GM19438 (cell line): ENCODE measurements around the gene GLB1L3.
"Not testable (repeated sequence)": the region's sequence is repeated elsewhere in the genome, so short reads cannot be mapped to it uniquely, and the experiment has no call there.

Source experiments
- ATAC-seq: cut with Tn5 transposase; IDR thresholded peaks from one replicate; pipeline ENCODE4 v1.9.1; 2021; ENCODE audit warnings: low read depth; ENCODE audit not compliant: unreplicated experiment

Gene GLB1L3

GRCh38 chr11:134273317-134273712 is 2.9 kb upstream of the GLB1L3 start:
- no peak for ATAC-seq

DNA sequence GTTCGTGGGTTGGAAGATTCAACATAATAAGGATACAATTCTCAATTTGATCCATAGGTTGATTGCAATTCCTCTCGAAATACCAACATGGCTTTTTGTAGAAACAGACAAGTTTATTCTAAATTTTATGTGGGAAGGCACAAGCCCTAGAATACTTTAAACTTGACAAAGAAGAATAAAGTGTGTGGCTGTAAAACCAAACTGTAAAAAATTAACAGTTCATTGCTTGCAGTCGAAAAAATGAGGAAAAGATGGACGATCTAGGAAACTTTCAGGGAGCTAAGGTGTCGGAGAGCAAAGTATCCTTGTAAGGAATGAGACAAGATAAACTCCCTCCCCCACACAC is 1.0 kb upstream of the GLB1L3 start:
- ATAC-seq: no peak

DNA sequence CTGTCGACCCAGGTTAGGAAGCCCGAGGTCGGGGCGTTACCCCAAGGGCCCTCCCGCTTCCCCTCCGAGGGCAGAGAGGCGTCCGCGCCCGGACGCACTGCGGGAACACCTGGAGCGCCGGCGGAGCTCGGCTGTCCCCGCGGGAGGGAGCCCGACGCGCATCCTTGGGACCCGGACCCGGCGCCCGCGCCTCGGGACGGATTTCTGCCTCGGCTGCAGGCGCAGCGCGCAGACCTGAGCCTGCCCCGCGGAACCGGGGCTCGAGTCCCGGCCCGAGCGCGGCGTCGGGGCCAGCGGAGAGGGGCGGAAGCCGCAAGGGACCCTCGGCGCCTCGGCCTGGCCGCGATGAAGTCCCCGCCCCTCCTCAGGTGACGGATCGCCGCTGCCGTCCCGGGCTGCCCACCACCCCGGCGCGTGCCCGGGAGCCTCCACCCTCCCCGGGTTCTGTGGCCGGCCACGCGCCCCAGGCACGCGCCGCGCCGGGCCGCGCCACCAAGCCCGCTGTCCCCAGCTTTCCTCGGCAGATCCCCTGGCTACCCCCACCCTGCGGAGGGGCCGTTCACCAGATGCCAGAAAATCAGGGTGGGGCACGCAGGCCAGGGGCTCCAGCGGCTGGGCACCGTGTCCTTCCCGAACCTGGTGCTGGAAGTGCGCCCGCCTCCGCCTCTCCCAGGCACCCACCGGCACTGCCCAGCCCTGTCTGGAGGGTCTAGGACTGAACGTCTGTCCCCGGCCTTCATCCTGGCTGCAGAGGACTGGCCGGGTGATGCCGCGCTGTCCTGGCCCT is 410 bp downstream of the GLB1L3 start:
- peak; percentile 25 for ATAC-seq

- ATAC-seq: no peak
Measured at GRCh38 chr11:134277183-134278001, 1.2 kb downstream of the GLB1L3 start.

DNA sequence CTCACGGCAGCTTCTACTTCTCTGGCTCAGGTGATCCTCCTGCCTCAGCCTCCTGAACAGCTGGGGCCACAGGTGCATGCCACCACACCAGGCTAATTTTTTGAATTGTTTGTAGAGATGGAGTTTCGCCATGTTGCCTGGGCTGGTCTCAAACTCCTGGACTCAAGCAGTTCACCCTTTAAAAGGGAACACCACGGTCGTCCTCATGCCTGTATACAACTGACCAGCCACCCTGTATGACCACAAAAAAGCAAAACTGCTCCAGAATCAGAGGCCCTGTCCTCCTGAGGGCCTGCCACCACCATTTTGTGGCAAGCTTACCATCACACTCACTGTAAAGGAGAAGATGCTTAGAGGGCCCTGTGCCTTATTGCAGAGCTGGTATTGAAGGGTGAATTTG is 2.2 kb downstream of the GLB1L3 start:
- no peak for ATAC-seq

- ATAC-seq: not testable (repeated sequence)
Measured at GRCh38 chr11:134281635-134282034, 5.5 kb downstream of the GLB1L3 start.

DNA sequence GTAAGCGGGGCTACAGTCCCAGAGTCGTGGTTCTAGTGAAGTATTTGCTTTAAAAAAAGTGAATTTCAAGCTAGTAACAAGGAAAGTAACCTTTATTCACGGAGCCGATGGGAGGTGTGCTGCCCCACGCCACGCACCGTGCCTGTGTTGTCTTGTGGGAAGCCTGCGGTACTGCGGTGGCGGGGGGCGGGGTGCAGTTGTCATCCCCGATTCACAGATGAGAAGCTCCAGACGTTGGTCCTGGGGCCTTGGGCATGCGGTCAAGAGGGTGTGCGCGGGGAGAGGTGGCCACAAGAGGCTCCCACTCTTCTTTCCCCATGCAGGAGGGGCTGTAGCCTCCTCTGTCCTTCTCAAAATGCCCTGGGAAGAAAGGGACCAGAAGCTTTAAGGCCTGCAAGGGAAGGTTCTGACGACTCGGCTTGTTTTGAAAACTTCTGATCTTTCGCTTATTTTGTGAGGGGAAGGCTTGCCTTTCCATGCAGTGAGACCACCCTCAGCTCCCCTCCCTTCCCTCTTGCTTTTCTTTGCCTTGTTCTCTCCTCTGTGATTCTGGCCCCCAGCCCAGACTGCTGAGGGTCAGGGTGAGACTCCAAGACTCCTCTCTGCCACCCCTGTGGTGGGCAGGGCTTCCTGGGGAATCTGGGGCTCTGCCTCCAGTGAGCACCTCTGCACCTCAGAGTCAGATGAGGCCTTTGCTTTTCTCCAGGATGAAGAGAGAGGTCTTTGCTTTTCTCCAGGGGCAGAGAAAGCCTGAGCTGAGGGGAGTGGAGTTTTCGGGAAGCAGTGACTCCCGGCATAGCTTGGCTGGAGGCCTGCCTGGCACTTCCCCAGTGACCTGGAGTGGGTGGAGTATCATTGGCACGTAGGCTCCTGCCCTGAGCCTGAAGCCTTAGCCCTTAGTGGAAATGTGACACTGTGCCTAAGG is 6.2 kb downstream of the GLB1L3 start:
- no peak for ATAC-seq

GRCh38 chr11:134283461-134284230 is 7.5 kb downstream of the GLB1L3 start:
- no peak for ATAC-seq

GRCh38 chr11:134284349-134284748 is 8.2 kb downstream of the GLB1L3 start:
- ATAC-seq: not testable (repeated sequence)

DNA sequence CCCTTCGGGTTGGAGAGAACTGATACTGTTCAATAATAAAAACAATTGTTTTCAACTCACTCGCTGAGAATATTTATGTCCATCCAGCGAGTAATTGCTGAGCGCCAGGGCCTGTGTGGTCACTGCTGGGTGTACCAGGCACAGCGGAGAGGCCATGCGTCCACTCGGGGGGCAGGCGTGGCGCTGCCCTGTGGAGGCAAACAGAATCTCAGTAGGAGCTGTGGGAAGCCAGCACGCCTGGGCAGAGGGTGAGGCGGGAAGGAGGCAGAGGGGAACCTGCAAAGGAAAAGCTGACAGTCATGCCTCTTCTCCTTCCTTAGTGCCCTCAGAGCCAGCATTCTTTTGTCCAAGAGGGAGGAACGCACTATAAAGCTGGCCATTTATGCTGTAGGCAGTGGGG is 11.4 kb downstream of the GLB1L3 start:
- no peak for ATAC-seq

DNA sequence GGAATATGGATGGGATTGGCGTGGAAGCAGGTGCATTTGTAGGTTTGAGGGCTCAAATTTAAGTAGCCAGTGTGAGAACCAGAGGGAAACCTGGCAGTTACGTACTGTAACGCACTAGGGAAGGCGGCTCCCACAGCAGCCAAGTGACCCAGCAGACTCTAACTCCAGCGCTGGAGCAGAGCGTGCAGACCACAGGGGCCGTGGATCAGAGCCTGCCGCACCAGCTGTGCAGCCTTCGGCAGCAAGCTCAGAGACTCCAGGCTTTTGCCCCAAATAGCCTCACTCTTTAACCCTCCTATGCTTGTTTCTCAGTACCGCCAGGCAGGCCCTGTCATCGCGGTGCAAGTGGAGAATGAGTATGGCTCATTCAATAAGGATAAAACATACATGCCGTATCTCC is 12.3 kb downstream of the GLB1L3 start:
- no peak for ATAC-seq

GRCh38 chr11:134289167-134289566 is 13.0 kb downstream of the GLB1L3 start:
- no peak for ATAC-seq

- ATAC-seq: no peak
Measured at GRCh38 chr11:134289789-134290188, 13.6 kb downstream of the GLB1L3 start.

DNA sequence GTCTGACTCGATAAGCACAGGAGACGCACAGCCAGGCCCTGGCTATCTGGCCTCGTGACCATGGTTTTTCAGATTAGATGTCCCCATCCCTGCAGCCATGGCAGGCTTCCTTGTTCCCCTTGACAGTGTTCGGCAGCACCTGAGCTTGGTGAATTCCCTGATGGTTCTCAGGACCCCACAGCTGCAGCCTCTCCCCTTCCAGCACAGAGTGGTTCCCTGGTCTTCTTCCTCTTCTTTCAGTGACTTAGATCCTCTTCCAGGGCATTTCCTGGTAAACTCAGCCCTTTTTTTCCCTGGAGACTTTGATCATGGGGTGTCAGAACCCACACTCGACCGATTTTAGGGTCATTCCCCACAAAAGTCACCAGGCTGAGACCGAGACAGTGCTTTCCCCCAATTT is 14.5 kb downstream of the GLB1L3 start:
- no peak for ATAC-seq

- no peak for ATAC-seq
Measured at GRCh38 chr11:134291196-134291595, 15.0 kb downstream of the GLB1L3 start.

DNA sequence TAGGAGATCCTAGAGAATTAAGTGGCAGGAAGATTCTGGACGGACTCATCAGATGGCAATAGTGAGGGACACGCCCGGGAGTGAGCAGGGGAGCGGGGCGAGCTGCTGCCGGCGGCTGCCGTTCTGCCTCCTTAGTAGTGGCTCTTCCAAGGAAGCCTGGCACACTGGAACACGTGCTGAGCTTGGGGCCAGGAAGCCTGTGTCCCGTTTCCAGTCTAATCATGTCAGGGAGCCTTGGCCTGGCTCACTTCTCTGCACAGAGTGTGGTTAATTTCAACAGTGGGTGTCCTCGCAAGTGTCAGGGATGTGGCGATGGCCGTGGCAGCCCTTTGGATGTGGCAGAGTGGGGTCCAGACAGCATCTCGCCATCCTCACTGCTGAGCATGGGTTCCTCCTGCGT is 16.5 kb downstream of the GLB1L3 start:
- ATAC-seq: no peak

GRCh38 chr11:134293119-134294113 is 17.2 kb downstream of the GLB1L3 start:
- ATAC-seq: no peak

DNA sequence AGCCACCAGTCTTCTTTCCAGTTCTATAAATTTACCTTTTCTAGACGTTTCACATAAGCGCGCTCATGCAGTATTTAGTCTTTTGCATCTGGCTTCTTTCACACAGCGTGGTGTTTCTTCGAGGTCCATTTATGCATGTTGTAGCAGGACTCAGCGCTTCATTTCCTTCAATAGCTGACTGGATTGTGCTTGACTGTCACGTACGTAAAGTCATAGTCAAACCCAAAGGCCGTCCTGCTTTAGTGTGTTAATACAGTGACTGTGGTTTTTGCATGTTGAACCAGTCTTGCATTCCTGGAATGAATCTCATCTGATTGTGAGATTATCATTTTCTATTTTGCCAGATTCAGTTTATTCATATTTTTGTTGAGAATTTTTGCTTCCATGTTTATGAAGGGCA is 18.5 kb downstream of the GLB1L3 start:
- ATAC-seq: no peak

DNA sequence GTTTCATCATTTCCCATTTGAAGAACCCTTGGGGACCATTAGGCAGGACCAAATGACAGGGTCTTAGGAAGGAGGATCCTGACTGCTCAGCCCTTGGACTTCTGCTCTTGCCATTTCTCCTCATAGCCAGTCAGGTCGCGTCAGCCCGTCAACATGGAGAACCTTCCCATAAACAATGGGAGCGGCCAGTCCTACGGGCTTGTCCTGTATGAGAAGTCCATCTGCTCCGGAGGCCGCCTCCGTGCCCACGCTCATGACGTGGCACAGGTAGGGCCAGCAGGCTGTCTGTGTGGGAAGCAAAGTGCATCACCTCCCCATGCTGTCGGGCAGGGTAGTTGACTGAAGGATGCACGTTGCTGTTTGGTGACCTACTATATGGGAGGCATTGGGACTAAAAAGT is 36.0 kb downstream of the GLB1L3 start:
- ATAC-seq: no peak
